Lung (tissue), 12 donors: ENCODE data around the gene ELOVL6. TPM values are rescaled to one million over a fixed set of nuclear protein-coding genes. Genes with fewer than 3 reads are reported as not detected.

Experiments used
- ATAC-seq: fragments of 200-7000 bp; cut with Tn5 transposase; one replicate; pipeline ENCODE4 v1.9.1; 2020; ENCODE audit warnings: moderate number of reproducible peaks; ENCODE audit not compliant: insufficient read depth, low FRiP score
- DNase-seq, 3 donors: peaks; one replicate each; pipeline ENCODE4 v3.0.0-alpha.2; 2013 to 2017
- H3K27ac ChIP-seq, 2 donors: one replicate each; pipeline ENCODE4 v1.5.1; 2013; ENCODE audit warnings: mild to moderate bottlenecking in 2 of 2, moderate library complexity in 2 of 2, control low read depth in 1 of 2, inconsistent platforms in 1 of 2, low read depth in 1 of 2, low read length in 1 of 2
- H3K27me3 ChIP-seq, 3 donors: one replicate each; pipeline ENCODE4 v1.5.1; 2013; ENCODE audit warnings: low read length in 2 of 3; ENCODE audit not compliant: control insufficient read depth in 3 of 3, insufficient read depth in 3 of 3
- H3K36me3 ChIP-seq, 4 donors: one replicate each; pipeline ENCODE4 v1.5.1; 2013; ENCODE audit warnings: low read length in 4 of 4, mild to moderate bottlenecking in 1 of 4, moderate library complexity in 1 of 4; ENCODE audit not compliant: control insufficient read depth in 4 of 4, insufficient read depth in 4 of 4
- H3K4me1 ChIP-seq, 5 donors: one replicate each; pipeline ENCODE4 v1.5.1; 2013; ENCODE audit warnings: low read length in 5 of 5, mild to moderate bottlenecking in 2 of 5, moderate library complexity in 1 of 5; ENCODE audit not compliant: control insufficient read depth in 5 of 5, insufficient read depth in 5 of 5
- H3K4me3 ChIP-seq: one replicate; pipeline ENCODE4 v1.5.1; 2013; ENCODE audit warnings: mild to moderate bottlenecking, control low read depth, moderate library complexity
- H3K9ac ChIP-seq, 2 donors: one replicate each; pipeline ENCODE4 v1.5.1; 2013; ENCODE audit warnings: low read length in 2 of 2, control low read depth in 1 of 2; ENCODE audit not compliant: insufficient read depth in 1 of 2
- H3K9me3 ChIP-seq, 4 donors: one replicate each; pipeline ENCODE4 v1.5.1; 2013; ENCODE audit warnings: low read length in 3 of 4, mild to moderate bottlenecking in 1 of 4, moderate library complexity in 1 of 4; ENCODE audit not compliant: control insufficient read depth in 4 of 4, insufficient read depth in 3 of 4
- WGBS, 2 donors: extraction: QIAGEN DNeasy Blood & Tissue Kit; methylation state at CpG; one replicate each; pipeline ENCODE4 v1.1.7; 2013; 5-methylcytosine and 5-hydroxymethylcytosine counted together
- polyA plus RNA-seq, 2 donors: library from polyadenylated mRNA; stranded (reverse); fragments of 200-250 nt; gene quantifications; one replicate each; pipeline ENCODE4 v1.2.1, GENCODE V29; 2013
- total RNA-seq, 2 donors: library from RNA; depleted of rRNA in 1 of 2; stranded (reverse); fragments of >200 nt in 1 of 2; gene quantifications; one replicate each; pipeline ENCODE4 v1.2.1, GENCODE V29; 2014 to 2021
- TF ChIP-seq, protein P1 (sequence below): IDR thresholded peaks from 2 replicates; pipeline ENCODE4 v1.5.1; 2012; ENCODE audit warnings: mild to moderate bottlenecking; ENCODE audit errors: control extremely low read depth, extremely low read depth
- donor health status: control.
- donor health status: control.
- donor health status: Bipolar disorder and iron deficiency.
- donor health status: healthy.
- donor health status: DM: yes; HTN: yes; CAD: no.

ELOVL6 gene
- total and polyA plus RNA-seq, 4 donors: 5.5 to 21.1 (median 12.7) TPM

GRCh38 chr4:110139111-110139510, 59.3 kb downstream of the ELOVL6 start:
- WGBS, 2 donors: 61 to 73% methylated on average over 3 of the region's 3 CpGs
- Histone ChIP-seq H3K9ac (no peak overlapping the region), H3K36me3 (peaks cover 0 to 2% (median 0%) of the 10 kb centered on the region in 4 donors), H3K27me3 (no peaks in the 10 kb centered on the region), H3K4me1 (peaks cover 0 to 8% (median 2%) of the 10 kb centered on the region in 5 donors), H3K9me3 (no peaks in the 10 kb centered on the region), H3K27ac (no peak overlapping the region), H3K4me3 (no peak overlapping the region)
- TF ChIP-seq, protein P1, sequence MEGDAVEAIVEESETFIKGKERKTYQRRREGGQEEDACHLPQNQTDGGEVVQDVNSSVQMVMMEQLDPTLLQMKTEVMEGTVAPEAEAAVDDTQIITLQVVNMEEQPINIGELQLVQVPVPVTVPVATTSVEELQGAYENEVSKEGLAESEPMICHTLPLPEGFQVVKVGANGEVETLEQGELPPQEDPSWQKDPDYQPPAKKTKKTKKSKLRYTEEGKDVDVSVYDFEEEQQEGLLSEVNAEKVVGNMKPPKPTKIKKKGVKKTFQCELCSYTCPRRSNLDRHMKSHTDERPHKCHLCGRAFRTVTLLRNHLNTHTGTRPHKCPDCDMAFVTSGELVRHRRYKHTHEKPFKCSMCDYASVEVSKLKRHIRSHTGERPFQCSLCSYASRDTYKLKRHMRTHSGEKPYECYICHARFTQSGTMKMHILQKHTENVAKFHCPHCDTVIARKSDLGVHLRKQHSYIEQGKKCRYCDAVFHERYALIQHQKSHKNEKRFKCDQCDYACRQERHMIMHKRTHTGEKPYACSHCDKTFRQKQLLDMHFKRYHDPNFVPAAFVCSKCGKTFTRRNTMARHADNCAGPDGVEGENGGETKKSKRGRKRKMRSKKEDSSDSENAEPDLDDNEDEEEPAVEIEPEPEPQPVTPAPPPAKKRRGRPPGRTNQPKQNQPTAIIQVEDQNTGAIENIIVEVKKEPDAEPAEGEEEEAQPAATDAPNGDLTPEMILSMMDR: no peak
- ATAC-seq (no peak), DNase-seq (no peak)

GRCh38 chr4:110138551-110138950, 59.9 kb downstream of the ELOVL6 start:
- no peak for ATAC-seq
- H3K4me3 ChIP-seq: no peak overlapping the region
- H3K9me3 ChIP-seq: no peaks in the 10 kb centered on the region
- no peaks in the 10 kb centered on the region for H3K27me3 ChIP-seq
- DNase-seq: no peak
- peaks cover 0 to 8% (median 2%) of the 10 kb centered on the region in 5 donors for H3K4me1 ChIP-seq
- TF ChIP-seq, protein P1: no peak
- no peak overlapping the region for H3K9ac ChIP-seq
- peaks cover 0 to 2% (median 0%) of the 10 kb centered on the region in 4 donors for H3K36me3 ChIP-seq
- WGBS, 2 donors: 27 to 45% methylated on average over 1 of the region's 1 CpG
- no peak overlapping the region for H3K27ac ChIP-seq

DNA sequence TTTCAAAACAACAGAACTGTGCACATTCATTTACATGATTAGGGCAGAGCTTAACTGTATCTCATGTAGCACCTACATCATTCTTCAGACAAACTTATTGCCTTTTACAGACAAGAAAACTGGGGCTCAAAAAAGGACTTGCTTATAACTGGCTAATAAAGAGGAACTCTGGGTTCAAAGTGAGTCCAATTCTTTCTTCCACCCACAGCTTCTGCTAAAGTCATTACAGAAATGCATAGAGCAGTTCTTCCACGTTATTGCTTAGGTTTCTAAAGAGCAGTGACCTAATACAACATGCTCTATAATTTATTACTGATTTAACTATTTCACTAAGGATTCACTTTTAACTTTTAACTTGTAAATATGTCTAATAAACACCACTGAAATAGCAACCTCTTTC, 60.6 kb downstream of the ELOVL6 start:
- ATAC-seq (no peak), DNase-seq (no peak)
- WGBS, 2 donors: 43 to 53% methylated on average over 1 of the region's 1 CpG
- TF ChIP-seq, protein P1: no peak
- Histone ChIP-seq H3K36me3 (peaks cover 0 to 3% (median under 1%) of the 10 kb centered on the region in 4 donors), H3K27me3 (no peaks in the 10 kb centered on the region), H3K9ac (no peak overlapping the region), H3K4me1 (peaks cover 0 to 8% (median 2%) of the 10 kb centered on the region in 5 donors), H3K4me3 (no peak overlapping the region), H3K9me3 (no peaks in the 10 kb centered on the region), H3K27ac (no peak overlapping the region)

DNA sequence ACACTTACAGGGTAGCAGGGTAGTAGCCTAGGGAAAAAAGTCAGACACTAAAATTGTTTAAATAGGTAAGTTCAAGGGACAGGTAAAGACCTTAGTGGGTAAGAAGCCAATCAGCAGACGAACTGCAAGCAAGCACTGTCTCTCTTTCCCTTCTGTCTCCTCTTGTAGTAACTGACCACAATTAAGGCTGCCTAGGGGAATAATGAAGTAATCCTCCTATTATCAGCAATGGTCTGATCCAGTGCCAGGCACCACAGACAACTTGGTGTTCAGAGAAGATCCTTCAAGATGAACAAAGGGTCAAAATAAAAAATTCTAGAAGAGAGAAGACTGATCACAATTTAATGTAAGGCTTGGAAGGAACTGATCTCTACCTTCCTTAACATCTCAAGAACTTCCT, 62.9 kb downstream of the ELOVL6 start:
- WGBS, 2 donors: 87 to 94% methylated on average over 1 of the region's 1 CpG
- no peaks in the 10 kb centered on the region for H3K9me3 ChIP-seq
- H3K4me1 ChIP-seq: peaks cover 0 to 8% (median 2%) of the 10 kb centered on the region in 5 donors
- H3K4me3 ChIP-seq: no peak overlapping the region
- H3K36me3 ChIP-seq: peaks cover 0 to 3% (median 0%) of the 10 kb centered on the region in 4 donors
- ATAC-seq (no peak), DNase-seq (no peak)
- no peak overlapping the region for H3K27ac ChIP-seq
- TF ChIP-seq, protein P1: no peak
- H3K9ac ChIP-seq: no peak overlapping the region
- no peaks in the 10 kb centered on the region for H3K27me3 ChIP-seq
